ENCODE data around the gene PCDHA3. TPM values are rescaled to one million over a fixed set of nuclear protein-coding genes. Genes with fewer than 3 reads are reported as not detected.
"Not testable (repeated sequence)": the region's sequence is repeated elsewhere in the genome, so short reads cannot be mapped to it uniquely, and the experiment has no call there.

PCDHA3 gene
- total and polyA plus RNA-seq, 2 experiments from 2014 or later = 0.12 to 1.1 TPM

GRCh38 chr5:140796718-140797095 is 4.2 kb upstream of the PCDHA3 start:
- H3K4me2 ChIP-seq = no peak overlapping the region
- no peaks in the 10 kb centered on the region for H3K4me1 ChIP-seq (ENCODE audit: insufficient read depth)
- H3K9me2 ChIP-seq (replicated peaks; ENCODE audit: insufficient read depth) = no peaks in the 10 kb centered on the region
- H3K27ac ChIP-seq = no peak overlapping the region
- DNase-seq (ENCODE audit: low spot score) = no peak
- H3K27me3 ChIP-seq = no peaks in the 10 kb centered on the region
- H3K36me3 ChIP-seq (replicated peaks; ENCODE audit: insufficient read depth, low read depth) = peaks cover 2% of the 10 kb centered on the region
- H3K79me2 ChIP-seq = no peaks in the 10 kb centered on the region
- H3K9me3 ChIP-seq (ENCODE audit: low read depth) = peaks cover 32% of the 10 kb centered on the region
- H4K20me1 ChIP-seq (ENCODE audit: insufficient read depth, poor library complexity, severe bottlenecking) = no peaks in the 10 kb centered on the region
- WGBS (ENCODE audit: low lambda C conversion rate, missing lambda C conversion rate) = 100% methylated on average over 26 of the region's 39 CpGs
- TF ChIP-seq EZH2 (IDR thresholded peaks at IDR 0.05; ENCODE audit: borderline replicate concordance) = no peak
- TF ChIP-seq EZH2phosphoT487 (IDR thresholded peaks at IDR 0.05; ENCODE audit: low read depth, severe bottlenecking, unreplicated experiment) = no peak
- TF ChIP-seq CTCF (IDR thresholded peaks at IDR 0.05; ENCODE audit: poor library complexity) = no peak
- no peak overlapping the region for H2AFZ ChIP-seq
- no peak overlapping the region for H3K4me3 ChIP-seq

GRCh38 chr5:140801494-140801841 is 611 bp downstream of the PCDHA3 start:
- WGBS (ENCODE audit: low lambda C conversion rate, missing lambda C conversion rate) = 98% methylated on average over 16 of the region's 16 CpGs
- Histone ChIP-seq H3K4me2 (no peak overlapping the region), H3K36me3 (replicated peaks; ENCODE audit: insufficient read depth, low read depth) (peaks cover 5% of the 10 kb centered on the region), H3K9me3 (ENCODE audit: low read depth) (peaks cover 18% of the 10 kb centered on the region), H3K79me2 (no peaks in the 10 kb centered on the region), H3K27ac (no peak overlapping the region), H3K9me2 (replicated peaks; ENCODE audit: insufficient read depth) (no peaks in the 10 kb centered on the region), H3K4me1 (ENCODE audit: insufficient read depth) (no peaks in the 10 kb centered on the region), H3K27me3 (no peaks in the 10 kb centered on the region), H3K4me3 (no peak overlapping the region), H4K20me1 (ENCODE audit: insufficient read depth, poor library complexity, severe bottlenecking) (no peaks in the 10 kb centered on the region), H2AFZ (no peak overlapping the region)
- DNase-seq (ENCODE audit: low spot score) = no peak
- TF ChIP-seq CTCF (IDR thresholded peaks at IDR 0.05; ENCODE audit: poor library complexity) = no peak
- no peak for TF ChIP-seq EZH2phosphoT487 (IDR thresholded peaks at IDR 0.05; ENCODE audit: low read depth, severe bottlenecking, unreplicated experiment)
- no peak for TF ChIP-seq EZH2 (IDR thresholded peaks at IDR 0.05; ENCODE audit: borderline replicate concordance)

- H3K9me3 ChIP-seq (ENCODE audit: low read depth) = peaks cover 18% of the 10 kb centered on the region
- H3K4me2 ChIP-seq = not testable (repeated sequence)
- WGBS (ENCODE audit: low lambda C conversion rate, missing lambda C conversion rate) = 99% methylated on average over 45 of the region's 45 CpGs
These were observed 1.5 kb downstream of the PCDHA3 start for GRCh38 chr5:140802381-140802780.

GRCh38 chr5:140802781-140803271 is 2.0 kb downstream of the PCDHA3 start:
- Histone ChIP-seq H3K4me1 (ENCODE audit: insufficient read depth) (no peaks in the 10 kb centered on the region), H3K27me3 (no peaks in the 10 kb centered on the region), H3K36me3 (replicated peaks; ENCODE audit: insufficient read depth, low read depth) (peaks cover 5% of the 10 kb centered on the region), H3K79me2 (peaks cover under 1% of the 10 kb centered on the region), H4K20me1 (ENCODE audit: insufficient read depth, poor library complexity, severe bottlenecking) (no peaks in the 10 kb centered on the region), H3K9me2 (replicated peaks; ENCODE audit: insufficient read depth) (no peaks in the 10 kb centered on the region), H3K4me2 (no peak overlapping the region), H2AFZ (no peak overlapping the region), H3K4me3 (no peak overlapping the region), H3K9me3 (ENCODE audit: low read depth) (peaks cover 18% of the 10 kb centered on the region), H3K27ac (no peak overlapping the region)
- 99% methylated on average over 35 of the region's 53 CpGs for WGBS (ENCODE audit: low lambda C conversion rate, missing lambda C conversion rate)
- no peak for DNase-seq (ENCODE audit: low spot score)
- TF ChIP-seq EZH2 (IDR thresholded peaks at IDR 0.05; ENCODE audit: borderline replicate concordance) (no peak), EZH2phosphoT487 (IDR thresholded peaks at IDR 0.05; ENCODE audit: low read depth, severe bottlenecking, unreplicated experiment) (no peak), CTCF (IDR thresholded peaks at IDR 0.05; ENCODE audit: poor library complexity) (no peak)

More at GRCh38 chr5:140802381-140802780, 1.5 kb downstream of the PCDHA3 start:
- not testable (repeated sequence) for H4K20me1 ChIP-seq (ENCODE audit: insufficient read depth, poor library complexity, severe bottlenecking); H3K36me3 ChIP-seq (replicated peaks; ENCODE audit: insufficient read depth, low read depth); H3K27me3 ChIP-seq; H3K4me3 ChIP-seq; H3K27ac ChIP-seq; H3K4me1 ChIP-seq (ENCODE audit: insufficient read depth); H3K79me2 ChIP-seq; H2AFZ ChIP-seq; DNase-seq (ENCODE audit: low spot score); H3K9me2 ChIP-seq (replicated peaks; ENCODE audit: insufficient read depth)

Data from hepatocyte (in vitro differentiated cells).